Measurements from ENCODE around the gene DNM1. TPM values are rescaled to one million over a fixed set of nuclear protein-coding genes. Genes with fewer than 3 reads are reported as not detected.
"Not testable (repeated sequence)": the region's sequence is repeated elsewhere in the genome, so short reads cannot be mapped to it uniquely, and the experiment has no call there.

DNM1 gene
- total and polyA plus RNA-seq, 7 experiments from 2014 or later = 0.24 to 2.0 (median 0.86) TPM; not detected in 1

DNA sequence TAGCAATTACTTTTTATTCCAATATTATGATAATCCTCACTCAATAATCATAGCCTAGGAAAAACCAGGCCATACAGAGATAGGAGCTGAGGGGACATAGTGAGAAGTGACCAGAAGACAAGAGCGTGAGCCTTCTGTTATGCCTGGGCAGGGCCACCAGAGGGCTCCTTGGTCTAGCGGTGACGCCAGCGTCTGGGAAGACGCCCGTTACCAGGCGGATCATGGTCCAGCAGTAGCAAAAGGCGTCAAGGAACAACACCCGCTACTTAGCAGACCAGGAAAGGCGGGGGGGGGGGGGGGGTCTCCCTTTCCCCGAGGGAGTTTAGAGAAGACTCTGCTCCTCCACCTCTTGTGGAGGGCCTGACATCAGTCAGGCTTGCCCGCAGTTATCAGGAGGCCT lies 21.7 kb upstream of the DNM1 start:
- H3K4me3 Mint-ChIP-seq; H3K4me3 ChIP-seq (ENCODE audit: low read length); H3K27ac ChIP-seq (ENCODE audit: low read depth, low read length); intact Hi-C loops (cut with micrococcal nuclease); H3K4me1 ChIP-seq (ENCODE audit: control insufficient read depth in 2 of 2, insufficient read depth in 2 of 2, low read length in 2 of 2); ATAC-seq; DNase-seq; H3K27ac Mint-ChIP-seq; H3K27me3 ChIP-seq (ENCODE audit: control insufficient read depth in 2 of 2, insufficient read depth in 2 of 2, low read length in 2 of 2); H3K4me1 Mint-ChIP-seq; H3K9me3 ChIP-seq (ENCODE audit: control insufficient read depth in 2 of 3, low read length in 3 of 3); H3K27me3 Mint-ChIP-seq; H3K9me3 Mint-ChIP-seq: not testable (repeated sequence)
- peaks cover 5 to 45% (median 20%) of the 10 kb centered on the region in 5 donors for H3K36me3 Mint-ChIP-seq
- ChIA-PET CTCF (interaction anchor here (0.6 to 0.7 kb wide), 2 partner anchors 13 to 24 kb away, joined by 3 read pairs; no protein-coding TSS in a partner anchor), POLR2A (interaction anchor here (0.7 kb wide), 1 partner anchor 12 kb away, joined by 3 read pairs; no protein-coding TSS in a partner anchor)
- H3K36me3 ChIP-seq (ENCODE audit: control insufficient read depth in 2 of 3, insufficient read depth in 3 of 3, low read length in 3 of 3) = peaks cover 13 to 83% (median 14%) of the 10 kb centered on the region in 3 experiments

DNA sequence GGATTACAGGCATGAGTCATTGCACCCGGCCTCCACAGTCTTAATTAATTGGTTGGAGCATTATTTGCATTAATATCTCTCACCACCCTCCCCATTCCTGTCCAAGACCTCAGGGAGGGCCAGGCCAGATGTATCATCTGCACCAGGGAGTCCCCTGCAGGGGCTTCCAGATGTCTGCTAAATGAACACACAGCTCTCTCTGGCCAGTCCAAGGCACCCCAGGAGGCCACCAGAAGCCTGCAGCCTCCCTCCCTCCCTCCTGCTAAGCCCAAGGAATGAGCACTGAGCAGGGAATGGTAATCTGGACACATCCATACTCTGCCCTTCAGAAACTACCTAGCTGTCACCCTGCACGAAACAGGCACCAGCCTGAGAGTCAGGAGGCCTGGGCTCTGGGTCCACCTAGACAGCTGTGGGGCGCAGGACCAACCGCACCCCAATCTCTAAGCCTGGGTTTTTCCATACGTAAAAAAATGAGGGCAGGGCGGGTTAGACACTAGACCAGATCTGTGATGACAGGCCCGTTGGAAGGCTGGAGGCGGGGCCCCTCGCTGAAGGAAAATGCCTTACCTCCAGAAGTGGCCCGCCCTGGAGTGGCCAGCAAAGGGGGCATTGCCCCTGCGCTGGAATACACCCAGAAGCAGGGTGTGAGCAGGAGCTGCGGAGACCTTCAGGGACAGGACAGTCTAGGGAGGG lies 20.1 kb upstream of the DNM1 start:
- DNase-seq = no peak
- H3K4me1 ChIP-seq (ENCODE audit: control insufficient read depth in 2 of 2, insufficient read depth in 2 of 2, low read length in 2 of 2) = no peaks in the 10 kb centered on the region
- no peak overlapping the region for H3K27ac ChIP-seq (ENCODE audit: low read depth, low read length)
- Mint-ChIP-seq H3K27me3 (no peaks in the 10 kb centered on the region), H3K4me3 (no peak overlapping the region), H3K36me3 (peaks cover 5 to 46% (median 30%) of the 10 kb centered on the region in 5 donors), H3K27ac (no peak overlapping the region), H3K4me1 (peaks cover 5 to 13% (median 8%) of the 10 kb centered on the region in 7 donors), H3K9me3 (peaks cover 0 to 2% (median 0%) of the 10 kb centered on the region in 11 donors)
- ChIA-PET POLR2A (interaction anchor here (0.9 kb wide), 1 partner anchor 13 kb away, joined by 3 read pairs; no protein-coding TSS in a partner anchor), CTCF (no interaction called here)
- peaks cover 0 to 5% (median 0%) of the 10 kb centered on the region in 3 experiments for H3K9me3 ChIP-seq (ENCODE audit: control insufficient read depth in 2 of 3, low read length in 3 of 3)
- no peaks in the 10 kb centered on the region for H3K27me3 ChIP-seq (ENCODE audit: control insufficient read depth in 2 of 2, insufficient read depth in 2 of 2, low read length in 2 of 2)
- intact Hi-C loops (cut with micrococcal nuclease) = no loop called here
- peaks cover 11 to 76% (median 13%) of the 10 kb centered on the region in 3 experiments for H3K36me3 ChIP-seq (ENCODE audit: control insufficient read depth in 2 of 3, insufficient read depth in 3 of 3, low read length in 3 of 3)
- no peak for ATAC-seq
- H3K4me3 ChIP-seq (ENCODE audit: low read length) = no peak overlapping the region

DNA sequence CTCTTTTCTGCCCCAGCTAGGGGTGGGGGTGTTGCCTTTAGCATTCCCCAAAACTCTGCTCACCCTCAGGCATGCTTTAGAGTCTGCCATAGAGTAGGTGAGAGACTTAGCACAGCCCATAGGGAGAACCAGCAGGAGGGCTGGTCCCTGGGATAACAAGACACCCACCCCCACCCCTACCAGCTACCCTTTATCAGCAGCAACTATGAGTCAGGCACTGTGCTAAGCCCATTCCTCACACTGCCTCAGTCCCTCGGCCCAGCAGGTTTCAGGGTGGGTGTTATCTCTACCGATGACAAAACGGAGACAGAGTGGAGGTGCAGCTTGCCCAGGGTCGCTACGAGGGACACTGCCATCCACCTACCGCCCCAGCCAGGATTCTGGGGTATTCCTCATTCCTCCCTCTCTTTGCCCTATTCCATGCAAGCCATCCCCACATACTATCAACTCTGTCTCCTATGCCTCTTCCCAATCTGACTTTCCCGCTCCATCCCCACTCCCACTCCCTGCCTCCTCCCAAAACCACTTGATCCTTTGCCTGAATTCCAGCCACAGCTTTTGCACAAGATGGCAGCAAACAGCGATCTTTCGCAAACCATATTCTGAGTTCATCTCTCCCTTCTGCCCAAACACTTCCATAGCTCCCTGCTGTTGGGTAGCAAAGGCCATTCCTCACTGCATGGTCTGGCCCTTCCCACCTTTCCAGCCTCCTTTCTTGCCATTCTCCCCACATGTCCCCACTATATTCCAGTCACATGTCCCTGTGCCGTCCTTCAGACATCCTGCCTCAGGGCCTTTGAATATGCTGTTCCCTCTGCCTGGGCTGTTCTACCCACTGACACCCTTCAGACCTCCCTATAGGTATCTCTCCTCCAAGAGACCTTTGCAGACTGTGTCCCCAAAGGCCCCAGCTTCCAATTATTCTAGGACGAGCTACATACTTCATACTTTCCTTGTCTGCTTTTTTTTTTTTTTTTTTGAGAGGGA lies 16.9 kb upstream of the DNM1 start:
- peaks cover 0 to 68% (median 5%) of the 10 kb centered on the region in 3 experiments for H3K36me3 ChIP-seq (ENCODE audit: control insufficient read depth in 2 of 3, insufficient read depth in 3 of 3, low read length in 3 of 3)

DNA sequence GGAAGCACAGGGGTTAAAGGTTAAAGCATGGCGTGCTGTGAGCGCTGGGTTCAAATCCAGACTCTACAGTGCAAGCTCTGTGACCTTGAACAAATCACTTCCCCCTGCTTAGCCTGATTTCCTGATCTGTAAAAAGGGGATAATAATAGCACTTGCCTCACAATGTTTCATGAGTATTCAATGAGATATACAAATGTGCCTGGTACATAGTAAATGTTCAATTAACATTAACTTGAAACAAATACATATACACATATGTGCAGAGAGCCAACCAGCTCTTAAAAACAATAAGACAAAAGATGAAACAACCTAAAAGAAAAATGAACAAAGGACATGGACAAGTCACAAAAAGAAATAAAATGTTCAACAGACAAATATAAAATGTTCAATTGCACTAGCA lies 15.8 kb upstream of the DNM1 start:
- CTCF ChIA-PET = no interaction called here
- Mint-ChIP-seq H3K27ac (no peak overlapping the region), H3K36me3 (peaks cover 0 to 27% (median 22%) of the 10 kb centered on the region in 5 donors)

More for the DNA sequence above, 16.9 kb upstream of the DNM1 start:
- no peaks in the 10 kb centered on the region for H3K27me3 ChIP-seq (ENCODE audit: control insufficient read depth in 2 of 2, insufficient read depth in 2 of 2, low read length in 2 of 2)
- peaks cover 12% of the 10 kb centered on the region in 2 donors for H3K4me1 ChIP-seq (ENCODE audit: control insufficient read depth in 2 of 2, insufficient read depth in 2 of 2, low read length in 2 of 2)
- H3K4me1 Mint-ChIP-seq = peaks cover 13 to 32% (median 25%) of the 10 kb centered on the region in 7 donors
- no peak for ATAC-seq
- no peak for DNase-seq
- H3K27me3 Mint-ChIP-seq = no peaks in the 10 kb centered on the region
- H3K27ac Mint-ChIP-seq = peak overlapping the region in 1 of 9 donors; percentile 75
- H3K36me3 Mint-ChIP-seq = peaks cover 0 to 32% (median 26%) of the 10 kb centered on the region in 5 donors
- H3K4me3 ChIP-seq (ENCODE audit: low read length) = no peak overlapping the region
- ChIA-PET CTCF (interaction anchor here (0.8 kb wide), 1 partner anchor 13 kb away, joined by 3 read pairs; no protein-coding TSS in a partner anchor), POLR2A (interaction anchor here (0.6 to 1.5 kb wide), 4 partner anchors 13 to 81 kb away, joined by 3 to 6 read pairs (median 4); no protein-coding TSS in a partner anchor)
- peaks cover 0 to 2% (median 0%) of the 10 kb centered on the region in 11 donors for H3K9me3 Mint-ChIP-seq
- H3K27ac ChIP-seq (ENCODE audit: low read depth, low read length) = no peak overlapping the region
- intact Hi-C loops (cut with micrococcal nuclease) = no loop called here
- H3K4me3 Mint-ChIP-seq = no peak overlapping the region
- H3K9me3 ChIP-seq (ENCODE audit: control insufficient read depth in 2 of 3, low read length in 3 of 3) = no peaks in the 10 kb centered on the region

DNA sequence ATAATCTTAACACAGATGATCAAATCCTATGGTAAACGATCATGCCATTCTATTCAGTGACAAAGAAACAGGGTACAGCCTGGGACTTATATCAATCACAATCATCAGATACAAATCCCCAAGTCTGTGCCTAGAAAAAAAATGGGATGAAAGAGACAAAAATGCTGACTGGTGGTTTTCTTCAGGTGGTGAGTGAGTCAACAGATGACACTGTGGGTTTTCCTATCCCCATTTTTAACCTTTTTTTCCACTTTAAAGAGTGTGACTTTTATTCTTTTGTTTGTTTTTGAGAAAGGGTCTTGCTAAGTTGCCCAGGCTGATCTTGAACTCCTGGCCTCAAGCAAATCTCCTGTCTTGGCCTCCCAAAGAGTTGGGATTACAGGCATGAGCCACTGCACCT lies 15.0 kb upstream of the DNM1 start:
- Mint-ChIP-seq H3K4me1 (peaks cover 13 to 38% (median 32%) of the 10 kb centered on the region in 7 donors), H3K9me3 (peaks cover 0 to 2% (median 0%) of the 10 kb centered on the region in 11 donors), H3K27me3 (peaks cover 0 to 8% (median 0%) of the 10 kb centered on the region in 5 donors), H3K27ac (peak overlapping the region in 1 of 9 donors; percentile 5), H3K4me3 (peak overlapping the region in 2 of 10 donors; percentile 38 to 48), H3K36me3 (peaks cover 0 to 23% (median 22%) of the 10 kb centered on the region in 5 donors)
- Histone ChIP-seq H3K27ac (ENCODE audit: low read depth, low read length) (no peak overlapping the region), H3K4me3 (ENCODE audit: low read length) (no peak overlapping the region), H3K4me1 (ENCODE audit: control insufficient read depth in 2 of 2, insufficient read depth in 2 of 2, low read length in 2 of 2) (peaks cover 12 to 16% of the 10 kb centered on the region in 2 donors), H3K36me3 (ENCODE audit: control insufficient read depth in 2 of 3, insufficient read depth in 3 of 3, low read length in 3 of 3) (peaks cover 0 to 57% (median 3%) of the 10 kb centered on the region in 3 experiments), H3K27me3 (ENCODE audit: control insufficient read depth in 2 of 2, insufficient read depth in 2 of 2, low read length in 2 of 2) (no peaks in the 10 kb centered on the region), H3K9me3 (ENCODE audit: control insufficient read depth in 2 of 3, low read length in 3 of 3) (no peaks in the 10 kb centered on the region)
- DNase-seq = no peak
- intact Hi-C loops (cut with micrococcal nuclease) = no loop called here
- ATAC-seq = no peak
- ChIA-PET CTCF (no interaction called here), POLR2A (interaction anchor here (0.6 to 1.1 kb wide), 2 partner anchors 13 to 63 kb away, joined by 3 to 6 read pairs; no protein-coding TSS in a partner anchor)

More for the DNA sequence above, 15.8 kb upstream of the DNM1 start:
- Mint-ChIP-seq H3K4me3 (peak overlapping the region in 1 of 10 donors; percentile 14), H3K27me3 (peaks cover 0 to 4% (median 0%) of the 10 kb centered on the region in 5 donors), H3K9me3 (peaks cover 0 to 2% (median 0%) of the 10 kb centered on the region in 11 donors), H3K4me1 (peaks cover 13 to 32% (median 30%) of the 10 kb centered on the region in 7 donors)
- DNase-seq (no peak), ATAC-seq (no peak)
- Histone ChIP-seq H3K9me3 (ENCODE audit: control insufficient read depth in 2 of 3, low read length in 3 of 3) (no peaks in the 10 kb centered on the region), H3K27me3 (ENCODE audit: control insufficient read depth in 2 of 2, insufficient read depth in 2 of 2, low read length in 2 of 2) (no peaks in the 10 kb centered on the region), H3K4me3 (ENCODE audit: low read length) (no peak overlapping the region), H3K27ac (ENCODE audit: low read depth, low read length) (no peak overlapping the region), H3K4me1 (ENCODE audit: control insufficient read depth in 2 of 2, insufficient read depth in 2 of 2, low read length in 2 of 2) (peaks cover 12 to 16% of the 10 kb centered on the region in 2 donors), H3K36me3 (ENCODE audit: control insufficient read depth in 2 of 3, insufficient read depth in 3 of 3, low read length in 3 of 3) (peaks cover 0 to 65% (median 5%) of the 10 kb centered on the region in 3 experiments)
- intact Hi-C loops (cut with micrococcal nuclease) = no loop called here
- POLR2A ChIA-PET = interaction anchor here (1.0 to 1.5 kb wide), 2 partner anchors 14 to 15 kb away, joined by 3 to 6 read pairs; no protein-coding TSS in a partner anchor

All from naive thymus-derived CD4-positive, alpha-beta T cell (primary cell).